PC-3 (cell line): Measurements from ENCODE around the gene KCNG2.

Experiments used
- EZH2 ChIP-seq: fragments of 300-600 bp; sonication (generic); IDR thresholded peaks from one replicate; pipeline ENCODE4 v1.6.1; 2017; ENCODE audit warnings: antibody characterized with exemption, mild to moderate bottlenecking, low read length; ENCODE audit not compliant: unreplicated experiment
- EZH2phosphoT487 ChIP-seq: fragments of 300-600 bp; sonication (generic); IDR thresholded peaks from 2 replicates; pipeline ENCODE4 v1.6.1; 2018; ENCODE audit warnings: mild to moderate bottlenecking, antibody characterized with exemption, low read length, borderline replicate concordance
- TF ChIP-seq, protein P1 (sequence below): fragments of 300-600 bp; sonication (generic); conservative IDR thresholded peaks from 2 replicates; pipeline ENCODE4 v1.5.1; 2017; ENCODE audit warnings: antibody characterized with exemption, low read depth, mild to moderate bottlenecking, low read length

DNA sequence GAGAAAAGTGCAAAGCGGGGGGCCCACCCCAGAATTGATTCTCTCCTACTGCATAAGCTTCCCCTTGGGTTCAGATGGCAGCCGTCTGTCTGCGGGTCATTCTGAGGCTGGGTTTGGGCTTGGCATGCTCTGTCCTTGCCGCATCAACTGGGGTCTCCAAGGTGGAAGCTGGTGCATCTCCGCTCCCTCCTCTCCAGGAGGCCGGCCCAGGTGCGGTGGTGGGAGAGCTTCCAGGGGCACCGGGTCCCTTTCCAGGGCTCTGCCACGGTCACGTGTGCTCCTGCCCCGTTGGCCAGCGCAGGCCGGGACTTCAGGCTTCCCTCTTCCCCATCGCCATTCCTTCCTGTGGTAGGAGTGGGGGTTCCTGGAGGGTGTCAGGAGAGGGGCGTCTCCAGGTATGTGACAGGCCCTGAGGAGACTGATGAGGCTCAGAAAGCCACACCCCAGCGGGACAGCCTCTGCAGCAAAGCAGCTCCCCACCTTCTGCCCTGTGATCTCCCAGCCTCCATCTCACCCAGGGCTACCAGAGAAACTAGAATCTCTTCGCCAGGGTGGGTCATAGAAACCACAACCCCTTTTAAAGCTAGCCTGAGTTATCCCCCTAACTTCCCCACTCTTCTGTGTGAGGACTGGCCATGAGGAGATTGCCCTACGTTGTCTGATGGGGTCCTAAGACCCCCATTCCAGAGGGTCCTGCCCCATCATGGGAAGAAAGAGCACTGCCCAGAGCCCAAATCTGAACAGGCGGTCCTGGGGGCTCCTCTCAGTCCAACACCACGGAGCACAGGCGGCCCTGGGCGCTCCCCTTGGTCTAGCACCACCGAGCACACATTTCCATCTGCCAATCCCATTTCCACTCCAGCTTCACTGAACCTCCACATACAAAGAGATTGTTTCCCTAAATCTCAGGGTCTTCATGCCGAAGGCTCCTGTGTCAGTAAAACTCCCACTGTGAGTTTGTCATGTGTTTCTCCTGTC, 77.1 kb downstream of the KCNG2 start:
- TF ChIP-seq, protein P1, sequence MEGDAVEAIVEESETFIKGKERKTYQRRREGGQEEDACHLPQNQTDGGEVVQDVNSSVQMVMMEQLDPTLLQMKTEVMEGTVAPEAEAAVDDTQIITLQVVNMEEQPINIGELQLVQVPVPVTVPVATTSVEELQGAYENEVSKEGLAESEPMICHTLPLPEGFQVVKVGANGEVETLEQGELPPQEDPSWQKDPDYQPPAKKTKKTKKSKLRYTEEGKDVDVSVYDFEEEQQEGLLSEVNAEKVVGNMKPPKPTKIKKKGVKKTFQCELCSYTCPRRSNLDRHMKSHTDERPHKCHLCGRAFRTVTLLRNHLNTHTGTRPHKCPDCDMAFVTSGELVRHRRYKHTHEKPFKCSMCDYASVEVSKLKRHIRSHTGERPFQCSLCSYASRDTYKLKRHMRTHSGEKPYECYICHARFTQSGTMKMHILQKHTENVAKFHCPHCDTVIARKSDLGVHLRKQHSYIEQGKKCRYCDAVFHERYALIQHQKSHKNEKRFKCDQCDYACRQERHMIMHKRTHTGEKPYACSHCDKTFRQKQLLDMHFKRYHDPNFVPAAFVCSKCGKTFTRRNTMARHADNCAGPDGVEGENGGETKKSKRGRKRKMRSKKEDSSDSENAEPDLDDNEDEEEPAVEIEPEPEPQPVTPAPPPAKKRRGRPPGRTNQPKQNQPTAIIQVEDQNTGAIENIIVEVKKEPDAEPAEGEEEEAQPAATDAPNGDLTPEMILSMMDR: no peak
- TF ChIP-seq EZH2 (no peak), EZH2phosphoT487 (no peak)
